Adrenal gland (tissue), 5 donors: ENCODE data around the gene LLGL2.

Experiments
- CTCF ChIP-seq, 6 experiments: fragments of 450-650 bp in 4 of 6; fragments of 200-600 bp in 2 of 6; sonication (generic) in 1 of 6; IDR thresholded peaks; 1 replicate in 5 of 6; 2 replicates in 1 of 6; pipeline versions ENCODE4 v1.5.1 to v1.8.0; 2016 to 2021; ENCODE audit warnings: antibody characterized with exemption in 6 of 6, mild to moderate bottlenecking in 2 of 6, moderate library complexity in 1 of 6
- POLR2A ChIP-seq, 2 donors: fragments of 450-650 bp; IDR thresholded peaks; one replicate each; pipeline ENCODE4 v1.6.1; 2017; ENCODE audit warnings: antibody characterized with exemption in 2 of 2, mild to moderate bottlenecking in 2 of 2, moderate library complexity in 1 of 2
- donor health status: DM: no; HTN: no; CAD: no.

- TF ChIP-seq POLR2A (IDR thresholded peaks at IDR 0.05) (no peak), CTCF (IDR thresholded peaks at IDR 0.05) (peak in 3 of 6 experiments; percentile 11 to 24 (median 13))
Measured at GRCh38 chr17:75619506-75620431, 94.3 kb downstream of the LLGL2 start.
